Measurements from ENCODE around the gene ZSWIM8. TPM values are rescaled to one million over a fixed set of nuclear protein-coding genes. Genes with fewer than 3 reads are reported as not detected.

ZSWIM8 gene
- total and polyA plus RNA-seq, 2 of the 8 experiments (the other 6 are each of a cell fraction or from before 2014, with no cell fraction given): 44.7 to 99.7 TPM

DNA sequence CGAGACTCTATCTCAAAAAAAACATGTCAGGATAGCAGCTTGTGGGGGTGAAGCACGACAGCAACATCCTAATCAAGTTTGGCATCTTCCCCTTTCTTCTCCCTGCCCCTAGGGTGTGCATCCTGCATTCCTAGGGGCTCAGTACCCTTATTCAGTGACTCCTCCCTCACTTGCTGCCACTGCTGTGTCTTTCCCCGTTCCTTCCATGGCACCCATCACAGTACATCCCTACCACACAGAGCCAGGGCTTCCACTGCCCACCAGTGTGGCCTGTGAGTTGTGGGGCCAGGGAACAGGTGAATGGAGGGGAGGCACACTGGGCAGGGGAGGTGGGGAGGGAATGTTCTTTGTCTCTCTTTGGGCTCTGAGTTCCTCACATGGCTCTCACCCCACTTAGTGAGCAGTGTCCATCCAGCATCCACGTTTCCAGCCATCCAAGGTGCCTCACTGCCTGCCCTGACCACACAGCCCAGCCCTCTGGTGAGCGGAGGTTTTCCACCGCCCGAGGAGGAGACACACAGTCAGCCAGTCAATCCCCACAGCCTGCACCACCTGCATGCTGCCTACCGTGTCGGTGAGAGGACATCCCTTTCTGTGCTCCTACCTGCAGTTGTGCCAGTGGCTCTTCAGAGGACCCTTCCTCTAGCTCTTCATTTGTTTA lies 14.6 kb downstream of the ZSWIM8 start:
- no peak overlapping the region for H2AK5ac ChIP-seq (ENCODE audit: low read depth, low read length)
- H3K27ac ChIP-seq (ENCODE audit: low read depth, low read length): no peak overlapping the region
- H3K36me3 ChIP-seq (ENCODE audit: control insufficient read depth in 2 of 4, insufficient read depth in 4 of 4, low read length in 3 of 4): peaks cover 5 to 29% (median 21%) of the 10 kb centered on the region in 4 experiments
- no peak overlapping the region for H2BK12ac ChIP-seq (ENCODE audit: low read depth, low read length)
- FAIRE-seq: no peak
- H2BK120ac ChIP-seq (replicated peaks; ENCODE audit: low read depth, low read length): no peak overlapping the region
- H3K27me3 ChIP-seq (replicated peaks in 1 of 4; ENCODE audit: control insufficient read depth in 3 of 4, extremely low read depth in 1 of 4, insufficient read depth in 3 of 4, low read length in 3 of 4): no peaks in the 10 kb centered on the region
- TF ChIP-seq POLR2A (IDR thresholded peaks at IDR 0.05; ENCODE audit: control extremely low read depth in 1 of 2, low read depth in 2 of 2, low read length in 2 of 2) (peak in 1 of 2 experiments; percentile 9; a peak in 1 of 3 replicates), EGR1 (IDR thresholded peaks at IDR 0.05; ENCODE audit: borderline replicate concordance, low read depth, low read length) (no peak)
- no peaks in the 10 kb centered on the region for H3K23me2 ChIP-seq (ENCODE audit: low read depth, low read length)
- H3K18ac ChIP-seq (ENCODE audit: extremely low read depth, low read length): no peak overlapping the region
- H3K79me2 ChIP-seq (ENCODE audit: control insufficient read depth in 1 of 2, insufficient read depth in 2 of 2, low read length in 2 of 2): no peaks in the 10 kb centered on the region
- H3K4me1 ChIP-seq (replicated peaks in 1 of 4; ENCODE audit: control insufficient read depth in 3 of 4, insufficient read depth in 4 of 4, low read length in 3 of 4): no peaks in the 10 kb centered on the region
- H2BK5ac ChIP-seq (ENCODE audit: low read depth, low read length): no peak overlapping the region; the same call in 1 of the 2 replicates
- no peaks in the 10 kb centered on the region for H3K9me3 ChIP-seq (ENCODE audit: insufficient read depth in 2 of 2, low read depth in 1 of 2, low read length in 1 of 2)
- no peak overlapping the region for H3K4me2 ChIP-seq (ENCODE audit: insufficient read depth in 1 of 2, low read depth in 2 of 2, low read length in 2 of 2)
- H3K9ac ChIP-seq (replicated peaks in 1 of 4; ENCODE audit: extremely low read depth in 1 of 4, low read depth in 3 of 4, low read length in 3 of 4): no peak overlapping the region
- WGBS, 2 experiments (ENCODE audit: extremely low coverage in 1 of 2, insufficient coverage in 1 of 2, insufficient read length in 1 of 2, insufficient replicate concordance in 2 of 2, low coverage in 1 of 2, low lambda C conversion rate in 2 of 2, missing lambda C conversion rate in 1 of 2): 90% methylated on average over 9 of the region's 9 CpGs; no CpG with 5 or more reads in 1 of the 2 experiments
- ChIA-PET CTCF (ENCODE audit: partially characterized antibody) (interaction anchor here (0.6 to 1.9 kb wide), 4 partner anchors 10 to 14 kb away, joined by 3 to 6 read pairs (median 4); no protein-coding TSS in a partner anchor), POLR2A (ENCODE audit: partially characterized antibody) (interaction anchor here (0.6 to 12.1 kb wide), 11 partner anchors 8 to 59 kb away, joined by 3 to 137 read pairs (median 3); partner anchors contain the start of genes CHCHD1 and NDST2)
- H3K23ac ChIP-seq (ENCODE audit: insufficient read length): no peak overlapping the region
- H3K14ac ChIP-seq (ENCODE audit: insufficient read length): no peak overlapping the region
- no peak overlapping the region for H2BK15ac ChIP-seq (ENCODE audit: low read length)
- H3K4me3 ChIP-seq (ENCODE audit: extremely low read depth in 1 of 4, insufficient read depth in 2 of 4, low read depth in 3 of 4, low read length in 4 of 4): no peak overlapping the region
- H3K4ac ChIP-seq (replicated peaks; ENCODE audit: insufficient read length, low read depth, low read length): no peak overlapping the region
- DNase-seq (ENCODE audit: low read depth in 1 of 2, low spot score in 2 of 2): no peak
- no peaks in the 10 kb centered on the region for H3K79me1 ChIP-seq (ENCODE audit: low read depth, low read length)
- peaks cover 0 to 10% of the 10 kb centered on the region in 2 experiments for H4K20me1 ChIP-seq (replicated peaks in 1 of 2; ENCODE audit: control insufficient read depth in 1 of 2, insufficient read depth in 2 of 2, low read length in 2 of 2)
- no peak overlapping the region for H4K8ac ChIP-seq (ENCODE audit: extremely low read depth, insufficient read depth, low read length)
- no peak overlapping the region for H2BK20ac ChIP-seq (ENCODE audit: low read length)
- no peak overlapping the region for H4K5ac ChIP-seq (ENCODE audit: insufficient read length, low read depth, low read length)
- H2AFZ ChIP-seq (ENCODE audit: low read length): no peak overlapping the region
- no peak overlapping the region for H4K91ac ChIP-seq (replicated peaks; ENCODE audit: insufficient read length, low read length)
- H3K56ac ChIP-seq (replicated peaks; ENCODE audit: insufficient read length, low read depth, low read length): no peak overlapping the region
